WERI-Rb-1 (cell line): ENCODE measurements around the gene GPRC5A.

Experiments used
- DNase-seq: peaks from one replicate; pipeline ENCODE4 v3.0.0-alpha.2; 2020
- H3K27ac ChIP-seq: fragments of 250-450 bp; sonication (Bioruptor Pico); 2 replicates; pipeline ENCODE4 v1.5.1; 2020; ENCODE audit warnings: mild to moderate bottlenecking, moderate library complexity
- H3K27me3 ChIP-seq: fragments of 250-450 bp; sonication (Bioruptor Pico); 2 replicates; pipeline ENCODE4 v1.5.1; 2021; ENCODE audit warnings: mild to moderate bottlenecking, low read depth, moderate library complexity; ENCODE audit not compliant: insufficient read depth, severe bottlenecking
- H3K36me3 ChIP-seq: fragments of 250-450 bp; sonication (Bioruptor Pico); 2 replicates; pipeline ENCODE4 v1.5.1; 2020; ENCODE audit warnings: mild to moderate bottlenecking, moderate library complexity
- H3K4me3 ChIP-seq: 2 replicates; pipeline ENCODE4 v1.5.1; 2011; ENCODE audit warnings: low read depth, mild to moderate bottlenecking, control low read depth, low read length
- H3K9me3 ChIP-seq: fragments of 250-450 bp; sonication (Bioruptor Pico); 2 replicates; pipeline ENCODE4 v1.5.1; 2021; ENCODE audit warnings: mild to moderate bottlenecking, moderate library complexity; ENCODE audit not compliant: severe bottlenecking
- TF ChIP-seq, protein P1 (sequence below): IDR thresholded peaks from 2 replicates; pipeline ENCODE4 v1.5.1; 2011; ENCODE audit warnings: low read depth, mild to moderate bottlenecking, control low read depth, inconsistent platforms, low read length

The GPRC5A gene

DNA sequence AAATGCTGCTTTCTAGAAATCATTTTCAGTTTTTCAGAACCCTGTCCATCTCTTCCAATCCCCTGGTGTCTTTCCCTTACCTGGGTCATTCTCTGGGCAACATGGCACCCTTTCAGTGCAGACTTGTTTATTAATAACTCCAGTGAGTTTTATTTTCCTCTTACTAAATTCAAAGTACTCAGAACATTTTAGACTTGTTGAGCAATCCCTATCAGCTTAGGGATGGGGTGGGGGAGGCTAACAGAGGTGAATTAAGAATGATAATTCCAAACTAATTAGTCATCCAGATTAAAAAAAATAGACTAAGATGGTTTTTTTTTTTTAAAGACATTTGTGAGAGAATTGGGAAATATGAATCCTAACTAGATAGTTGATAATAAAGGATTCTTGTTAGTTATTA, 10.7 kb downstream of the GPRC5A start:
- DNase-seq = no peak
- Histone ChIP-seq H3K36me3 (no peaks in the 10 kb centered on the region), H3K27ac (no peak overlapping the region; the same call in 1 of the 2 replicates), H3K4me3 (no peak overlapping the region), H3K27me3 (no peaks in the 10 kb centered on the region), H3K9me3 (no peaks in the 10 kb centered on the region)
- TF ChIP-seq, protein P1, sequence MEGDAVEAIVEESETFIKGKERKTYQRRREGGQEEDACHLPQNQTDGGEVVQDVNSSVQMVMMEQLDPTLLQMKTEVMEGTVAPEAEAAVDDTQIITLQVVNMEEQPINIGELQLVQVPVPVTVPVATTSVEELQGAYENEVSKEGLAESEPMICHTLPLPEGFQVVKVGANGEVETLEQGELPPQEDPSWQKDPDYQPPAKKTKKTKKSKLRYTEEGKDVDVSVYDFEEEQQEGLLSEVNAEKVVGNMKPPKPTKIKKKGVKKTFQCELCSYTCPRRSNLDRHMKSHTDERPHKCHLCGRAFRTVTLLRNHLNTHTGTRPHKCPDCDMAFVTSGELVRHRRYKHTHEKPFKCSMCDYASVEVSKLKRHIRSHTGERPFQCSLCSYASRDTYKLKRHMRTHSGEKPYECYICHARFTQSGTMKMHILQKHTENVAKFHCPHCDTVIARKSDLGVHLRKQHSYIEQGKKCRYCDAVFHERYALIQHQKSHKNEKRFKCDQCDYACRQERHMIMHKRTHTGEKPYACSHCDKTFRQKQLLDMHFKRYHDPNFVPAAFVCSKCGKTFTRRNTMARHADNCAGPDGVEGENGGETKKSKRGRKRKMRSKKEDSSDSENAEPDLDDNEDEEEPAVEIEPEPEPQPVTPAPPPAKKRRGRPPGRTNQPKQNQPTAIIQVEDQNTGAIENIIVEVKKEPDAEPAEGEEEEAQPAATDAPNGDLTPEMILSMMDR = no peak

DNA sequence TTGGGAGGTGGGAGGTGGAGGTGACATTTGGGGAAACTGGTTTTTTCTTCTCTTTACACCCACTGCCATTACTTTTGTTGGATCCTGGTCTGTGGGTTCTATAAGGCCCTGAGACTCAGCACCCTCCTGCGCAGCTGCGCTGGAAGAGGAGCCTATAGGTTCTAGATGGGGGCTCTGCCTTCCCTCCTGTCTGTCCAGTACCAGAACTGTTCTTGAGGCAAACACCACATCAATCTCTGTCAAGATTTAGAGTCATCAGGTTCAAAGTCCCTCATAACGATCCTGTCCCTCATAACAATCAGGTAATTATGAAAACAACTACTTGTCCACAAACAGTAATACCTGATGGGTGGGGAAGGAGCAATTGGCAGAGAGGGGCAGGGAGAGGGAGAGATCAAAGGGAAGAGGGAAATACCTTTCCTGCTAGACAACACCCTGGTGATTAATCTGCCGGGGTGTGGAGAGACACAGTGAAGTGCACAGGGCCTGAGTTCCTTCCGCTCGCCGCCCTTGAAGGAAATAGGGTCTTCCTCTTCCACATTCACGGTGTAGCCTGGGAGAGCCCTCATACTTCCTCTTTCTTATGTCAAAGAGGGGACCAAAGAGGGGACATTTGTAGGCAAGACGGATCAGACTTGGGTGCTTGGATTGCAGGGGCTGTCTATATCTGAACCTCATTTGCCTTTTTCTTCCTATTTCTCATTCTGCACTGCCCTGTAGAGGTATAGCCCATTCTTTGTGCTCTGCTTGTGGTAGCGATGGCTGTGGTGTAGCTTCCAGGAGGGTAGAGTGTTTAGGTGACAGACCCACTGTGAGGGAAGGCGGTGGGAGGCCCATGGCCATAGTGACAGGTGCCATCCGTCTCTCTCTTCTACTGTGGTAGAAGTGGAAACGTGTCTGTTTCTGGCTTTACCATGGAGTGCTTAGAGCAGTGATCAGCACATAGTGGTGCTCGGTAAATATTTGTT, 12.6 kb downstream of the GPRC5A start:
- H3K27ac ChIP-seq = no peak overlapping the region

GRCh38 chr12:12907552-12907951, 16.2 kb downstream of the GPRC5A start:
- Histone ChIP-seq H3K27me3 (no peaks in the 10 kb centered on the region), H3K9me3 (no peaks in the 10 kb centered on the region), H3K36me3 (peaks cover 8% of the 10 kb centered on the region), H3K27ac (no peak overlapping the region), H3K4me3 (no peak overlapping the region)
- TF ChIP-seq, protein P1 = no peak
- no peak for DNase-seq

More for the DNA sequence above, 12.6 kb downstream of the GPRC5A start:
- no peaks in the 10 kb centered on the region for H3K27me3 ChIP-seq
- no peak overlapping the region for H3K4me3 ChIP-seq
- H3K9me3 ChIP-seq = no peaks in the 10 kb centered on the region
- H3K36me3 ChIP-seq = peaks cover 6% of the 10 kb centered on the region; the same call in 1 of the 2 replicates
- DNase-seq = no peak
- TF ChIP-seq, protein P1 = no peak

GRCh38 chr12:12908252-12908651, 16.9 kb downstream of the GPRC5A start:
- TF ChIP-seq, protein P1 = no peak
- Histone ChIP-seq H3K9me3 (no peaks in the 10 kb centered on the region), H3K27me3 (no peaks in the 10 kb centered on the region), H3K27ac (no peak overlapping the region), H3K36me3 (peaks cover 8% of the 10 kb centered on the region), H3K4me3 (no peak overlapping the region)
- no peak for DNase-seq

DNA sequence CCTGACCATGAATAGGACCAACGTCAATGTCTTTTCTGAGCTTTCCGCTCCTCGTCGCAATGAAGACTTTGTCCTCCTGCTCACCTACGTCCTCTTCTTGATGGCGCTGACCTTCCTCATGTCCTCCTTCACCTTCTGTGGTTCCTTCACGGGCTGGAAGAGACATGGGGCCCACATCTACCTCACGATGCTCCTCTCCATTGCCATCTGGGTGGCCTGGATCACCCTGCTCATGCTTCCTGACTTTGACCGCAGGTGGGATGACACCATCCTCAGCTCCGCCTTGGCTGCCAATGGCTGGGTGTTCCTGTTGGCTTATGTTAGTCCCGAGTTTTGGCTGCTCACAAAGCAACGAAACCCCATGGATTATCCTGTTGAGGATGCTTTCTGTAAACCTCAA, 17.3 kb downstream of the GPRC5A start:
- no peak overlapping the region for H3K4me3 ChIP-seq
- no peaks in the 10 kb centered on the region for H3K9me3 ChIP-seq
- H3K27me3 ChIP-seq = no peaks in the 10 kb centered on the region
- no peak overlapping the region for H3K27ac ChIP-seq
- H3K36me3 ChIP-seq = peaks cover 8% of the 10 kb centered on the region
- DNase-seq = no peak
- TF ChIP-seq, protein P1 = no peak
